Caco-2 (cell line): ENCODE measurements around the gene KRT34. TPM values are rescaled to one million over a fixed set of nuclear protein-coding genes. Genes with fewer than 3 reads are reported as not detected.

ENCODE experiments used
- BruUV-seq: library from RNA; stranded (reverse); fragments of 400-500 nt; replicated peaks from 2 replicates; lab custom pipeline; 2021; lab: Mats Ljungman, UMichigan
- CTCF ChIA-PET: fragments of 300-600 bp; sonication (Branson Sonifier 250); formaldehyde crosslinking; loops from one replicate; lab custom pipeline; 2022; ENCODE audit warnings: antibody characterized with exemption; lab: Charles Lee
- POLR2A ChIA-PET: fragments of 300-600 bp; sonication (Branson Sonifier 250); formaldehyde crosslinking; loops from one replicate; lab custom pipeline; 2022; ENCODE audit warnings: antibody characterized with exemption; lab: Charles Lee
- DNase-seq, 2 experiments: peaks; one replicate each; pipeline versions ENCODE4 v3.0.0 to v3.0.0-alpha.2; 2020 to 2022
- H3K27me3 ChIP-seq: replicated peaks from 2 replicates; pipeline ENCODE4 v1.6.0; 2011; ENCODE audit warnings: low read length; ENCODE audit not compliant: control insufficient read depth, insufficient read depth
- H3K36me3 ChIP-seq: 2 replicates; pipeline ENCODE4 v1.5.1; 2011; ENCODE audit warnings: low read length; ENCODE audit not compliant: control insufficient read depth, insufficient read depth
- H3K4me1 ChIP-seq: fragments of 250-450 bp; sonication (Bioruptor Pico); 2 replicates; pipeline ENCODE4 v1.5.1; 2020; ENCODE audit warnings: mild to moderate bottlenecking
- H3K4me3 ChIP-seq: 2 replicates; pipeline ENCODE4 v1.5.1; 2011; ENCODE audit warnings: low read depth, mild to moderate bottlenecking, control low read depth, low read length
- H3K9me3 ChIP-seq: fragments of 250-450 bp; sonication (Bioruptor Pico); 2 replicates; pipeline ENCODE4 v1.5.1; 2020; ENCODE audit warnings: mild to moderate bottlenecking, moderate library complexity
- H3K27ac Mint-ChIP-seq: one replicate; pipeline ENCODE4 v1.8.0; 2022; ENCODE audit warnings: mixed read lengths; ENCODE audit not compliant: unreplicated experiment
- H3K27me3 Mint-ChIP-seq: one replicate; pipeline ENCODE4 v1.8.0; 2022; ENCODE audit warnings: mixed read lengths; ENCODE audit not compliant: insufficient read depth, unreplicated experiment
- H3K36me3 Mint-ChIP-seq: one replicate; pipeline ENCODE4 v1.8.0; 2022; ENCODE audit warnings: mild to moderate bottlenecking, mixed read lengths; ENCODE audit not compliant: insufficient read depth, unreplicated experiment
- H3K4me1 Mint-ChIP-seq: one replicate; pipeline ENCODE4 v1.8.0; 2022; ENCODE audit warnings: low read depth, mixed read lengths; ENCODE audit not compliant: unreplicated experiment
- H3K4me3 Mint-ChIP-seq: one replicate; pipeline ENCODE4 v1.8.0; 2022; ENCODE audit warnings: mild to moderate bottlenecking, moderate library complexity, mixed read lengths; ENCODE audit not compliant: unreplicated experiment
- H3K9me3 Mint-ChIP-seq: one replicate; pipeline ENCODE4 v1.8.0; 2022; ENCODE audit warnings: mixed read lengths; ENCODE audit not compliant: unreplicated experiment
- CTCF ChIP-seq, 2 experiments: fragments of 200-600 bp in 1 of 2; IDR thresholded peaks; 1 replicate in 1 of 2; 2 replicates in 1 of 2; pipeline versions ENCODE4 v1.5.1 to v1.8.0; 2011 to 2022; ENCODE audit warnings: antibody characterized with exemption in 1 of 2, control low read depth in 1 of 2, inconsistent platforms in 1 of 2, low read depth in 1 of 2, low read length in 1 of 2, mild to moderate bottlenecking in 1 of 2, moderate library complexity in 1 of 2; ENCODE audit not compliant: insufficient read depth in 1 of 2, severe bottlenecking in 1 of 2, unreplicated experiment in 1 of 2
- intact Hi-C: fragments of 100-400 bp; cut with micrococcal nuclease; formaldehyde crosslinking; loops from one replicate; pipeline ENCODE4 v1.10.0; 2022; ENCODE audit not compliant: unreplicated experiment
- total RNA-seq: library from RNA; stranded (reverse); gene quantifications from 2 replicates; pipeline ENCODE4 v1.2.3, GENCODE V29; 2022

Gene KRT34
- total RNA-seq, 1 experiment from 2014 or later, result not detected

- H3K27ac Mint-ChIP-seq, result no peak overlapping the region
- ChIA-PET CTCF (interaction anchor here (0.7 to 1.1 kb wide), 2 partner anchors 13 to 259 kb away, joined by 4 read pairs; no protein-coding TSS in a partner anchor), POLR2A (interaction anchor here (0.7 kb wide), 1 partner anchor 36 kb away, joined by 3 read pairs; no protein-coding TSS in a partner anchor)
- H3K4me1 Mint-ChIP-seq, result peaks cover 9% of the 10 kb centered on the region
- no peaks in the 10 kb centered on the region for H3K27me3 Mint-ChIP-seq
- Histone ChIP-seq H3K4me1 (peaks cover 7% of the 10 kb centered on the region; the same call in 1 of the 2 replicates), H3K27me3 (no peaks in the 10 kb centered on the region), H3K36me3 (no peaks in the 10 kb centered on the region), H3K4me3 (no peak overlapping the region), H3K9me3 (no peaks in the 10 kb centered on the region)
- no peaks in the 10 kb centered on the region for H3K36me3 Mint-ChIP-seq
- H3K4me3 Mint-ChIP-seq, result no peak overlapping the region
- intact Hi-C loops, result no loop called here
- no TSS peak for BruUV-seq
- no peak for TF ChIP-seq CTCF (IDR thresholded peaks at IDR 0.05; ENCODE audit: insufficient read depth in 1 of 2, low read depth in 1 of 2, low read length in 1 of 2, severe bottlenecking in 1 of 2, unreplicated experiment in 1 of 2)
- no peaks in the 10 kb centered on the region for H3K9me3 Mint-ChIP-seq
- no peak for DNase-seq
These were observed 22.0 kb upstream of the KRT34 start for GRCh38 chr17:41404024-41404671.

DNA sequence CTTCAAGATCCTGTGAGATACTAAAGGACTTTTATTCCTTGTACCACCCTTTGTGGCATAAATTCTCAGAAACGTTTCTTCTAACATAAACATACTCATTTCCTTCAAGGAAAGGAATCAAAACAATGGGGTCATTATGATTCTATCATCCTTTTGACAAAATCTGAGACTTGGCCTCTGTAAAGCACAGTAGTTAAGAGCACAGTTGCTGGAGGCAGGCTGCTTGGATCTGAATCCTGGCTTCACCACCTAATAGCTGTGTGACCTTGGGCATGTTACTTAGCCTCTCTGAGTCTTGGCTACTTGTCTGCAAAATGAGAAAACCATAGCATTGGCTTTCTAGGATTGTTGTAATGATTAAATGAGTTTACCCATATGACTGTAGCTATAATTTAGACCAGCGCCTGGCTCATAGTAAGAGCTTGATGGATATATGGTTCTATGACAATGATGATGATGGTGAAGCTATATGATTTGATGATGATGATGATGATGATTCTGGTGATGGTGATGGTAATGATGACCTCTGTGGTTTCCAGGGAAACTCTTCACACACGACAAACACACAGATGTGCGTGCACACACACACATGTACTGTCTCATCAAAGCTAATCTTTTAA is 21.4 kb upstream of the KRT34 start:
- CTCF ChIA-PET, result interaction anchor here (1.1 kb wide), 1 partner anchor 259 kb away, joined by 4 read pairs; no protein-coding TSS in a partner anchor

More for the DNA sequence above, 21.4 kb upstream of the KRT34 start:
- no peak for TF ChIP-seq CTCF (IDR thresholded peaks at IDR 0.05; ENCODE audit: insufficient read depth in 1 of 2, low read depth in 1 of 2, low read length in 1 of 2, severe bottlenecking in 1 of 2, unreplicated experiment in 1 of 2)
- no peaks in the 10 kb centered on the region for H3K27me3 Mint-ChIP-seq
- H3K4me1 ChIP-seq, result peaks cover 7% of the 10 kb centered on the region; the same call in 1 of the 2 replicates
- intact Hi-C loops, result no loop called here
- no peak overlapping the region for H3K4me3 ChIP-seq
- H3K9me3 Mint-ChIP-seq, result no peaks in the 10 kb centered on the region
- H3K27ac Mint-ChIP-seq, result no peak overlapping the region
- BruUV-seq, result no TSS peak
- H3K27me3 ChIP-seq, result no peaks in the 10 kb centered on the region
- peaks cover 9% of the 10 kb centered on the region for H3K4me1 Mint-ChIP-seq
- H3K36me3 ChIP-seq, result no peaks in the 10 kb centered on the region
- no peaks in the 10 kb centered on the region for H3K9me3 ChIP-seq
- no peak overlapping the region for H3K4me3 Mint-ChIP-seq
- POLR2A ChIA-PET, result no interaction called here
- H3K36me3 Mint-ChIP-seq, result no peaks in the 10 kb centered on the region
- DNase-seq, result no peak
